Measurements from ENCODE around the gene RBX1.
"Not testable (repeated sequence)": the region's sequence is repeated elsewhere in the genome, so short reads cannot be mapped to it uniquely, and the experiment has no call there.

RBX1 gene

DNA sequence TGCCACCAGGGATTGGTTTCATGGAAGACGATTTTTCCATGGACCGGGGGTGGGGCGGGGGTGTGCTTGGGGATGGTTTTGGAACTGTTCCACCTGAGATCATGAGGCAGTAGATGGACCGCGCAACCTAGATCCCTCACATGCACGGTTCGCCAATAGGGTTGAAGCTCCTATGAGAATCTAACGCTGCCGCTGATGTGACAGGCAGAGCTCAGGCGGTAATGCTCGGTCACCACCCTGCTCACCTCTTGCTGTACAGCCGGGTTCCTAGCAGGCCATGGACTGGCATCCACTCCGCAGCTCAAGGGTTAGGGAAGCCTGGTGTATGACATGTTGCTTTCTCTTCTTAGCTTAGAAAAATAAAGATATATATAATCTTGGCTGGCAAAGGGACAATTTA lies 22.0 kb downstream of the RBX1 start:
- DNase-seq, result no peak

DNA sequence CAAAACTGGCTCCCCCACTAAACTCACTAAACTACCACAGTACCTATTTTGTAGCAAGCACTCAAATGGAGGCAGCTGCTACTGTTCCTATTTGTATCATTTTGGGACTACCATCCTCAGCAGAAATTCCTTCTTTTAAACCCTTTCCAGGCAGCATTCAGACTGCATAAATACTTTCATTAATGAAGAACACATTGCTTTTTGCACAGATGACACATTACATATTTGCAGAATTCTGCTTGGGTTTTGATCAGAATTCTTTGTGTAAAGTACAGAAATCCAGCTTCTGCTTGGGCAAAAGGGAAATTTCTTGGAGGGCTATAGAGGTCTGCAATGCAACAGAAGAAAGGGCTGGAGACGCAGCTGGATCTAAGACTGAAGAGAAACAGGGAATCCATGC lies 24.2 kb downstream of the RBX1 start:
- DNase-seq, result no peak

DNA sequence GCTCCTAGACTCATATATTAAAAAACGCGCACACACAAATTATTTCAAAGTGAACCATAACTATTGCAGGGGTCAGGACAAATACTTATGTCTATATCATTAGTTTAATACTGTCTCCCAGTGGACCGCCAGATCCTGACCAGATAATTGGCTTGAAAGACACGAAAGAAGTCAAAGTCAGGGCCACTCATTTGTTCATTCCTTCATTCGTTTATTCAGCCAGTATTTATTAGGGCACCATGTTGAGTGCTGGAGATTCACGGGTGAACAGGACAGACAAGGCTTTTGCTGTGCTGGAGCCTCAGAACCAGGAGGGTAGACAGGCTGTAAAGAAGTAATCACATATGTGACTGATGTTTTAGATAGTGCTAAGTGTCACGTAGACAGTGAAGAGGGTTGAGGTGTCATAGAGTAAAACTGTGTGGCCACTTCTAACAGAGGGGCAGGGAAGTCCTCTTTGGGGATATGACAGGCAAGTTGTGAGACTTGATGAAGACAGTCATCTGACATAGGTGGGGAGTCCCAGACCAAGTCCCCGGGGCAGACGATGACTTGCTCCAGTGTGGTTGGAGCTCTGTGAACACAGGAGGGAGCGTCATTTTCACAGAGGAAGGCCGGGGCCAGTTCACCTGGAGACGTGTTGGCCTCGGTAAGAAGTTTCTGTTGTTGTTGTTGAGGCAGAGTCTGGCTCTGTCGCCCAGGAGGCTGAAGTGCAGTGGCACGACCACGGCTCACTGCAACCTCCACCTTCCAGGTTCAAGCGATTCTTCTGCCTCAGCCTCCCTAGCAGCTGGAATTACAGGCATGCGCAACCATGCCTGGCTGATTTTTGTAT lies 25.9 kb downstream of the RBX1 start:
- DNase-seq, result no peak

DNA sequence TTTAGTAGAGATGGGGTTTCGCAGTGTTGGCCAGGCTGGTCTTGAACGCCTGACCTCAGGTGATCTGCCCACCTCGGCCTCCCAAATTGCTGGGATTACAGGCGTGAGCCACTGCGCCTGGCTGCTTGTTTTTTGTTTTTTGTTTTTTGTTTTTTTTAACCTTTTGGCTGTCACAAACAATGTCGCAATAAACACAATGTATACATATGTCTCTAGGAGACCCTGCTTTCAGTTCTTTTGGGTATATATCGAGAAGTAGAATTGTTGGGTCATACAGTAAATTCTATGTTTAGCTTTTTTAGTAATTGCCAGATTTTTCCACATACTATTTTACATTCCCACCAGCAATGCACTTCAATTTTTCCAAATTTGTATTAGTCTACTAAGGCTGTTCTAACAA lies 28.0 kb downstream of the RBX1 start:
- DNase-seq, result no peak

DNA sequence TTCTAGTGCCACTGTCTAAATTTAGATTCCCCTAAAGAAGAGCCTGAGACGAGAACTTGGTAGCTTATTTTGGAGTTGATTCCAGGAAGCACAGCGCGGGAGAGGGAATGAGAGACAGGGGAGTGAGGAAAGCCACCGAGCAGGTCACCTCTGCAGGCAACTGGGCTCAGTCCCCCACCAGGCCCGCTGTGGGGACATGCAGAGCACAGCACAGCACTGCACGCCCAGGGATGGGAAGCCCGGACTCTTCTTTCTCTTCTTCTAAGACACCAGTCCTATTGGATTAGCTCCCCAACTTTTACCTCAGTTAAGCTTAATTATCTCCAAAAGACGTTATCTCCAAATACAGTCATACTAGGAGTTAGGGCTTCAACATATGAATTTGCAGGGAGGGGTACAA lies 28.7 kb downstream of the RBX1 start:
- no peak for DNase-seq

DNA sequence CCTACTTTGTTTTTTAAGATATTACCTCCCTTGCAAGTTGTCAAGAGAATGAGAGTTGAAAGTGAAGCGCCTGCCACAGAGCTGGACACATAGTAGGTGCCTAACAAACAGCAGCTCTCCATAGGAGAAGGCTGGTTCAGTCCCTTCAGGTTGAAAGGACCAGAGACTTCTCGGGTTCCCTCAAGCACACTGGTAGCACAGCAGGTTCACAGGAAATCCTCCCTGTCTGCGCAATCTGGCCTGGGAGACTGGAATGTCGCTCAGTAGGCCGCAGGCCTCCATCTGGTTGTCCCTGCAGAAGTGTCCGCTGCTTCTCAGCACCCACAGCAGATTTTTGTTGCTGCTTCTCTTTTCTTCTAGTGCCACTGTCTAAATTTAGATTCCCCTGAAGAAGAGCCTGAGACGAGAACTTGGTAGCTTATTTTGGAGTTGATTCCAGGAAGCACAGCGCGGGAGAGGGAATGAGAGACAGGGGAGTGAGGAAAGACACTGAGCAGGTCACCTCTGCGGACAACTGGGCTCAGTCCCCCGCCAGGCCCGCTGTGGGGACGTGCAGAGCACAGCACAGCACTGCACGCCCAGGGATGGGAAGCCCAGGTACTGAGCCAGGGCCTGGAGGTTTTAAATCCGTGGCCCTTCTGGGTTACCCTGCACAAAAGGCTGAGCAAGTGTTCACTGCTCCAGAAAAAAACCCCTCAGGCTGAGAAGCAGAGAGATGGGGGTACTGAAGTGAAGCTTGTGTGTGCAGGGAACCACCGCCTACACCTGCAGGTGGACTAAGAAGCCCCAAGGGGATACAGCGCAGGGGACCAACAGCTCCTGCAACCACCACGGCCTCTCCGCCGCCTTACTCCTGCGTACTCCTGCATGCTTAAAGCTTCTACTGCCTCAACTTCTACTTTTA lies 31.6 kb downstream of the RBX1 start:
- DNase-seq, result no peak

DNA sequence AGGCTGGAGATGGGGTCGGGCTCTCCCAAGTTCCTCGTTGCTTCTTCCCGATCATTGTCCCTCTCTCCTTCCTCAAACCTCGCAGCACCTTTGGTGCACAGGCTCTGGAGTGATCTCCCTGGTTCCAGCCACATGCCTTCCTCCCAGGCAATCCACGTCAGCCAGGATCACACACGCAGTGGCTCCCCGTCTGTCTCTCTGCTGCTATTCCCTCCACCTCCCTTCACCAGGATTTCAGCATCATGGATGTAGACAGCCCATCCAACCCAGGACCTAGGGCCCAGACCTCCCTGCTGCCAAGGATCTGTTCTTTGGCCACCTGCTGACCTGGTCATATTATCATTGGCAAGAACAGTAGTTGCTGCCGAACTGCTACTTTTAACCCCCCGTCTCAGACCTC lies 40.1 kb downstream of the RBX1 start:
- DNase-seq, result no peak

DNA sequence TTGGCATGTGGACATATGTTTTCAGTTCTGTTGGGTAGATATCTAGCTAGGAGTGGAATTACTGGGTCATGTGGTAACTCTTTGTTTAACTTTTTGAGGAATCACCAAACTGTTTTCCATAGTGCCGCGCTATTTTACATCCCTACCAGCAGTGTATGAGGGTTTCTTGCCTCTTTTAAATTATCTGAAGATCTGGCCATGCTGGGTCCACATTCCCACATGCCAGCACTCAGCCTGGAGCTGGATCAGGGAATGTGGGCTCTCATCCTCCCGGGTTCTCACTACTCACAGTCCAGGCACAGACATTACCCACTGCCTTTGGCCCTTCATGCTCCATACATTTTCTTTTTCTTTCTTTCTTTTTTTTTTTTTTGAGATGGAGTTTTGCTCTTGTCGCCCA lies 44.6 kb downstream of the RBX1 start:
- no peak for DNase-seq

DNA sequence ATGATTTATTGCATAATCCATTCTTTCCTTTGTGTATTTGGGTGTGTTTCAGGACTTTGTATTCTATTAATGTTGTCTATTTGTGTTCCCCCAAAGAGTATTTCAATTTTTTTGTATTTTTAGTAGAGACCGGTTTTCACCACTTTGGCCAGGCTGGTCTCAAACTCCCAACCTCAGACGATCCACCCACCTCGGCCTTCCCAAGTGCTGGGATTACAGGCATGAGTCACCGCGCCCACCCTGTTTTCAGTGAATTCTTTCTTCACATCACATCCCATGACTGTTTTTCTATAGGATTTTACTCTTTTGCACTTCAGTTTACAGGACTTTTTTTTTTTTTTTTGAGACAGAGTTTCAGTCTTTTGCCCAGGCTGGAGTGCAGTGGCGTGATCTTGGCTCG lies 46.3 kb downstream of the RBX1 start:
- no peak for DNase-seq

DNA sequence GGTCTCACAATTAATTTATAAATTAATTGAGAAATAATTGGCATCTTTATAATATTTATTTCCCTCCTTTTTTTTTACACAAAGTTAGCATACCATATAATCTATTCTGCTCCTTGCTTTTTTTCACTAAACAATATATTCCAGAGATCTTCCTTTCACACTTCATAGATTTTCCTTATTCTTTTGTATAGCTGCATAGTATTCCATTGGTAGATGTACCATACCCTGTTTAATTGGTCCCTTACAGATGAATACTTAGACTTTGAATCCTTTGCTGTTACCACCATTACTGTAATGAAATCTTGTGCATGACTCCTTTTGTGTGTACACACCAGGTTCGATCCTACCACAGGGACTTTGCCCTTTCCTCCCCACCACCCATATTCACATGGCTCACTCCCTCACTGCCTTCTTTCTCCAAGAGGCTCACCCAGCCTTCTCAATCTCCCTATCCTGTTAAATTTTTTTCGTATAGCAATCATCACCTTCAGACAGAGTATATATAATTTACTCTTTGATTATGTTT lies 48.9 kb downstream of the RBX1 start:
- no peak for DNase-seq

DNA sequence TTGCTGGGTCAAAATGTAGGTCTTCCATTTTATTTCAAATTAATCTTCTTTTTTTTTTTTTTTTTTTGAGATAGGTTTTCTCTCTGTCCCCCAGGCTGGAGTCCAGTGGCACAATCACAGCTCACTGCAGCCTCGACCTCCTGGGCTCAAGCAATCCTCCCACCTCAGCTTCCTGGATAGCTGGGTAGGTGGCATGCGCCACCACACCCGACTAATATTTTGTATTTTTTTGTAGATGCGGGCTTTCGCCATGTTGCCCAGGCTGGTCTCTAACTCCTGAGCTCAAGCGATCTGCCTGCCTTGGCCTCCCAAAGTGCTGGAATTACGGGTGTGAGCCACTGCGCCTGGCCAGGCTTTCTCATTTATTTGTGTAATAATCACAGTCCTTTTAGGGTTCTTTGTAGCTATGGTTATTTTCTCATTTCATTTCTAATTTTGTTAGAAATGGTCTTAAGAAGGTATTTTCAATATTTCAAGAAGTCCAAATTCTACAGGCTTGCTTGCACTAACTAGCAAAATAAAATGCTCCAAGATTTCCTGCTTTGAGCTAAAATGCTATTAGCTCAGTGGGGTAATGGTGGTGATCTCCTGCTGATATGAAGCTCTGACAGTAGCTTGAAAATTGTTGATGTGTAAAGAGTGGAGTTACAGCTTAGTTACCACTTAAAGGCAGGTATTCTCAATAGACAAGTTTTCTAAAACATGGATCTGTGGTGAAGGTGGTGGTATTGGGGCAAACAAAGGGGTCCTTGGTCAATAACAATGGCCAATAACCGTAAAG lies 50.0 kb downstream of the RBX1 start:
- DNase-seq, result no peak

DNA sequence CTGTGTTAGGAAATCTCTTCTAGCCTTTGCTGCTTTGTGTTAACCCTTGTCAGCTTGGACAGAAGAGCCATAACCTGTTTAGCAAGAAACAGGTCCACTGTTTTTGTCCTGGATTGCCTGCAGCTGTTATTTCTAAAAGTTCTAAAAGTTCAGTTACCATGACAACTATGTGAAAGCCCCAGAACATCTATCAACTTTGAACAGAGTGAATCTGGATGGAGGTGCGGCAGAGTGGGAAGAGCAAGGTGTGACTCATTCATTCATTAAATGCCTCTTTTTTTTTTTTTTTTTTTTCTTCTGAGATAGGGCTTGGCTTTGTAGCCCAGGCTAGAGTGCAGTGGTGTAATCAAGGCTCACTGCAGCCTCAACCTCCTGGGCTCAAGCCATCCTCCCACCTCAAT lies 50.5 kb downstream of the RBX1 start:
- DNase-seq, result no peak

DNA sequence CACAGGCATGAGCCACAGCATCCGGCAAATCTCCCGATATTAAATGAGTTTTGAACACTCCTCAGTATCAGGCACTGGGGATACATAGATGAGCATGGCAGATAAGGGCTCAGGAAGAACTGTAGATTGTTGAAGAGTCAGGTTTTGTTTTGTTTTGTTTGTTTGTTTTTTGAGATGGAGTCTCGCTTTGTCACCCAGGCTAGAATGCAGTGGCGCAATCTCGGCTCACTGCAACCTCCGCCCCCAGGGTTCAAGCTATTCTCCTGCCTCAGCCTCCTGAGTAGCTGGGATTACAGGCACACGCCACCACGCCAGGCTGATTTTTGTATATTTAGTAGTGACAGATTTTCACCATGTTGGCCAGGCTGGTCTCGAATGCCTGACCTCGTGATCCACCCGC lies 51.2 kb downstream of the RBX1 start:
- not testable (repeated sequence) for DNase-seq

DNA sequence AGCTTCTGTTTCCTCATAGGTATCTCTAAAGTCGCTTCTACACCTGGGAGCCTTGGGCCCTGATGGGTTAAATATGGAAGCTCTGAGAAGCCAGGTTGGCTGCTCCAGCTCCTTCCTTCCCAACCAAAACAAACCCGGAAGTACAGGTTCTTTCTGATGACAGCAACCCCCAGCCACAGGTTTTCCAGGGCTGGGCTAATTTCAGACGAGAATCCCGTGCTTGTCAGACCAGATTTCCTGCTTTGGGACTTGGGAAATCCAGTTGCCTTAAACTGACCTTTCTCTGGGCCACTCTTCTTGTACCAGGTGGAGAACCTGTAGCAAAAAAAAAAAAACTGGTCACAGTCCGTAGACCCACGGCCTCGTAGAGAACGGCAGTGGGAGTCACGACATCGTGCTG lies 51.9 kb downstream of the RBX1 start:
- DNase-seq, result no peak

DNA sequence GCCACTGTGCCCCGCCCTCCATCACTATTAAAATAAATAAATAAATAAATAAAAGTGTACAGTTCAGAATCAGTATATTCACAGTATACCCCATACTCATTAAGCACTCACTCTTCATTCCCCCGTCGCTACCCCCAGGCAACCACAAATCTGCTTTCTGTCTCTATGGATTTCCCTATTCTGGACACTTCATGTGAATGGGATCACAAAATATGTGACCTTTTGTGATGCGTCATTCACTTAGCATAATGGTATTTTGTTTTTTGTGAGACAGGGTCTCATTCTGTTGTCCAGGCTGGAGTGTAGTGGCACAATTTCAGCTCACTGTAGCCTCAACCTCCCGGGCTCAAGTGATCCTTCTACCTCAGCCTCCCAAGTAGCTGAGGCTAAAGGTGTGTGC lies 52.8 kb downstream of the RBX1 start:
- no peak for DNase-seq

DNA sequence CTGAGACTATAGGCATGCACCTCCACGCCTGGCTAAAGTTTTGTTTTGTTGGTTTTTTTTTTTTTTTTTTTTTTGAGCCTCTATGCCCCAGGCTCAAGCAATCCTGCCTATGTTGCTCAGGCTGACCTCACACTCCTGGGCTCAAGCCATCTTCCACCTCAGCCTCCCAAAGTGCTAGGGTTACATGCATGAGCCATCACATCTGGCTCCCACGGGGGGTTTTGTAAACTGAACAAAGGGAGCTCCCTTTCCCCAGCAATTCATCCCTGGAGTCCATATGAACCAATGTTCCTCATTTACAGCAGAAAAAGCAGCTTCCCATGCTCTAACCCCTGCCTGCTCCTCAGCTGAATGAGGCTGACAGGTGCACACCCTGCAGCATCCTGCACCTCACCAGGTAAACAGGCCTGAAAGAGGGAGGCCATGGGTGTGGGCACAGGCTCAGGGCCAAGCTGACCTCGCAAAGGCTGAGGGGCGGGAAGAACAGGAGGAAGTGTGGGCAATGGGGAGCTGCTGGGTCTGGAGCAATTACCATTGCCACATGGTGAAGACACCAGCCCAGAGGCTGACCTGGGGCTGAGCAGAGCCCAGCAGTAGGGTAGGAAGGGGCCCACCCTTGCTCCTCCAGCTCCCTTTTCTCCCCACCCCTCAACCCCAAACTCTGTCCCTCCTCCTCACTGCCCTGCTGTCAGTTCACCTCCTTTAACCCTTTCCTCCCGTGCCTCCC lies 58.2 kb downstream of the RBX1 start:
- DNase-seq, result no peak

DNA sequence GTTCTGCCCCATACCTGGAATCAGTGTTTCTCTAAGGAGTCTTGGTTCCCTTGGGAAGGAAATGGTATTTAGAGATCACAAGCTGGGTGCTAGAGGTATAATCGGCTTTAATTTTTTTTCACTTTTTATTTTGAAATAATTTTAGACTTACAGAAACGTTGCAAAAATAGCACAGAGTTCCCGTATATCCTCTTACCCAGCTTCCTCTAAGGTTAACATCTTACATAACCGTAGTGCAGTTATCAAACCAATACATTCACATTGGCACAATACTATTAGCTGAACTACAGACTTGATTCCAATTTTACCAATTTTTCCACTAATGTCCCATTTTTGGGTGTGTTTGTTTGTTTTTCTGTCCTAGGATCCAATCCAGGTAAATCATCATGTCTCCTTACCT lies 63.8 kb downstream of the RBX1 start:
- no peak for DNase-seq

DNA sequence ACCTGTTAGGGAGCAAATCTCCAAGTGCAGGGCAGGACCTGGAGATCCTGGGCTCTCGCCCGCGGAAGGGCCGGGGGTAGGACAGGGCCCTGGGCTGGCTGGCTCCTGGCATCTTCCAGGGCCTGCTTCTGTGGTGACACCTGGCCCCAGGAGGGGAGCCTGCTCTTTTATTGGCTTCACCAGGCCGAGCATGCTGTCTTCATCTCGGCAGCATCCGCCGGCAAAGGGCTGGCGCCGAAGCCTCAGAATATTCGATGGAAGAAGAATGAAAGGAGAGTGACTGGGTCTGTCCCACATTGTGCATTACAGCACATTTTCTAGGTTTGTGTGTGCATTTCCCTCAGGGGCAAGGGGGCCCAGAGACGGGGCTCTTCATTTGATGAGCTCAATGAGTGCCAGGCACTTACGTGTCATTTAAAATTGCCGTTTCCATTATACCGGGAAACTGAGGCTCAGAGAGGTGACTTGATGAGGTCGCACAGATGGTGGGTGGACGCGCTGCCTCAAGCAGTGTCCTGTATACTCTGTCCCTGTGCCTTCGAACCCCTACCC lies 70.0 kb downstream of the RBX1 start:
- no peak for DNase-seq

DNA sequence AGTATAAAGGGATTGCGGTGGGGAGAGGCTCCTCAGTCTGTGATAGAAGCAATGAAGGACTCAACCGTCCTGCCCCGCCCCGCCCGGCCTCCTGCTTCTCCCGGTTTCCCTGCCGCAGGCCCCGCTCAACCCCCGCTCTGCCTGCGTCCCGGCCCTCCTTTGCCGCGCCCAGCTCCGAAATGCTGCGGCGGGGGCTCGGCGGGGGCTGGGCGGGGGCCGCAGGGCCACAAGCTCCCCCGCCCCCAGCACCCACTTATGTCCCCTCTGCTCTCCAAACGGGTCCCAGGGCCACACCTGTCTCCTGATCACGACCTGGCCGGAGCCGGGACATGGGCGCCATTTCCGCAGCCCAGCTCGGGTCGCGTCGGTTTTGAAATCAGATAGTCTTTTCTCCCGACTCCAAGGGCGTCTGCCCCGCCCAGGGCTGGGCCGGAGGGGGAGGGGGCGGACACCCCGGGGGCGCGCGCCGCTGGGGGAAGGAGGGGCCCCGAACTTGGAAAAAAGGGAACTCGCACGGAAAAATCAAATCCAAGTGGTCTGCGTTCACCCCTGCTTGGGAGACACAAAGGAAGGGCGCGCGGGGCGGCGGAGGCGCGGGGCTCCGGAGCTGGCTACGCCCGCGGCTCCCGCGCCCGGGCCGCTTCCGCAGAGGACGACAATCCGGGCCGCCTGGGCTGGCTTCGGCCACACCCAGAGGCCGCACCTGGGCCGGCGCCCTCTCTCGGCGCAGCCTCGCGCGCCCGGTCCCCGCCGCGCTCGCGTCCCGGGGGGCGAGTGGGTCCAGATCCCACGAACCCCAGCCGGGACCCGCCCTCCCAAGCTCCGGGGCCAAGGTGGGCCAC lies 70.7 kb downstream of the RBX1 start:
- peak; percentile 51 for DNase-seq

DNA sequence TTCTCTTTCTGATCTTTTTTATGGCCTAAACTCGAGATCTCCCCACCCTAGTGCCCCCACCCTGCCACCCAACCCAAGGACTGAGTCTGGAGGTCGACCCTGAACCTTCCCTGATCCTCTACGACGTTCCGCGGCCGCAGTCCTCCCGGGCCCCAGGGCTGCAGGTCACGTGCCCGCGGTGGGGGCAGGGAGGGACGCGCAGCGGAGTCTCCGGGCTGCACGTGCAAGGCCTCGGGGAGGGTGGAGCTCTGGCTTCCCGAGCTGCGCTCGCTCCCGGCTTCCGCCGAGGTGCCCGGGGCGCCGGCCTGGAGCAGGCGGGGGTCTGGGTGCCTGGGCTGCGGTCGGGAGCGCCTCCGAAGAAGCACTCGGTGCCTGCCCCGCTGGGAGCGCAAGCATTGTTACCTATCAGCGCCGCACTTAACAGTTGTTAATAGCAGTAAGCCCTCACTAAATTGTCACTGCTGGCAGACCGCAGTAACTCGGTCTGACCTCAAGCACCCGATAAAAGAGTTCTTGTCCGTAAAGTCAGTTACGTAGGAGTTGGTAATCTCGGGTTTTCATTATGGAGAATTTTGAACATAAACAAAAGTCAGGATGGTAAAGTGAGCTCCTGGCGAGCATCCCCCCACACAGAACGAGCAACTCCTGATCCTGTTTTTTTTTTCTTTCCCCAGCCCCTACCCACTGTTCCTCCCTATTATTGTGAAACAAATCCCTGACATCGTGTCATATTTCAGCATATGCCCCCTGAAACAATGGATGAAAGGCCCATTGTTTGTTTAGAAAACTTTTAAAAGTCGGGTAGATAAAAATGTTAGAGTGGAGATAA lies 71.5 kb downstream of the RBX1 start:
- peak; percentile 83 for DNase-seq
